WERI-Rb-1 (cell line): ENCODE results near the gene TBL1XR1.

Source experiments
- DNase-seq: peaks from one replicate; pipeline ENCODE4 v3.0.0-alpha.2; 2020
- H3K27ac ChIP-seq: fragments of 250-450 bp; sonication (Bioruptor Pico); 2 replicates; pipeline ENCODE4 v1.5.1; 2020; ENCODE audit warnings: mild to moderate bottlenecking, moderate library complexity
- H3K27me3 ChIP-seq: fragments of 250-450 bp; sonication (Bioruptor Pico); 2 replicates; pipeline ENCODE4 v1.5.1; 2021; ENCODE audit warnings: mild to moderate bottlenecking, low read depth, moderate library complexity; ENCODE audit not compliant: insufficient read depth, severe bottlenecking
- H3K36me3 ChIP-seq: fragments of 250-450 bp; sonication (Bioruptor Pico); 2 replicates; pipeline ENCODE4 v1.5.1; 2020; ENCODE audit warnings: mild to moderate bottlenecking, moderate library complexity
- H3K4me3 ChIP-seq: 2 replicates; pipeline ENCODE4 v1.5.1; 2011; ENCODE audit warnings: low read depth, mild to moderate bottlenecking, control low read depth, low read length
- H3K9me3 ChIP-seq: fragments of 250-450 bp; sonication (Bioruptor Pico); 2 replicates; pipeline ENCODE4 v1.5.1; 2021; ENCODE audit warnings: mild to moderate bottlenecking, moderate library complexity; ENCODE audit not compliant: severe bottlenecking
- TF ChIP-seq, protein P1 (sequence below): IDR thresholded peaks from 2 replicates; pipeline ENCODE4 v1.5.1; 2011; ENCODE audit warnings: low read depth, mild to moderate bottlenecking, control low read depth, inconsistent platforms, low read length

Gene TBL1XR1

DNA sequence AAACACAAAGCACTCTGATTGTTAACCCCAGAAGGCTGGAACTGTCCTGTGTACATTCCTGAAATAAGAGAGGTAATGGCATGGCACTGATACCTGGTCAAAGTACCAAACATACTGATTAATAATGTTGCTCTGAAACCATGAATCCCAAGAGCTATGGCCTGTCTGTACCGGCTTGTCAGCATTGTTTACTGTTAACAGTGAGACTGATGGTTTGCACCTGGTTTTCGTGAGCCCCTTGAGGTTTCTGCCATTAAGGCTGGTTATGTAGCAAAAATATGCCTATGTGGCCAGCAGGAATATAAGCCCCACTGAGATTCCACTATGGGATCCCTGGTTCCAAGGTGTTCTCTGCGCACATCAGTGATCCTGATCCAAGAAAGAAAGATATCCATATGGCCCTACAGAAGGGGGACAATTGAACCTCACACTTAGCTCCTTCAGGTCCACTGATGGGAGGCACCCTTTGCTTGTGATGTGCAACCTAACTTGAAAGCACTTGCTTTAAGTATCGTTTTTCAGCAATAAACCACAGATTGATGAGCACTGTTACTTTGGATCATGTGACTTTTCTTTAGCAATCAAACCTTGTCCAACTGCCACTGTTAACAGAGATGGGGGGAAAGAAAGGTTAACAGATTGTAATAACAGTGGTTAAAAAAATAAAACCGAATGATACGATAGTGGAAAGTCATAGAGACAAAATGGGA, 65.2 kb downstream of the TBL1XR1 start:
- H3K36me3 ChIP-seq = peaks cover 11% of the 10 kb centered on the region; the same call in 1 of the 2 replicates
- DNase-seq = no peak
- TF ChIP-seq, protein P1, sequence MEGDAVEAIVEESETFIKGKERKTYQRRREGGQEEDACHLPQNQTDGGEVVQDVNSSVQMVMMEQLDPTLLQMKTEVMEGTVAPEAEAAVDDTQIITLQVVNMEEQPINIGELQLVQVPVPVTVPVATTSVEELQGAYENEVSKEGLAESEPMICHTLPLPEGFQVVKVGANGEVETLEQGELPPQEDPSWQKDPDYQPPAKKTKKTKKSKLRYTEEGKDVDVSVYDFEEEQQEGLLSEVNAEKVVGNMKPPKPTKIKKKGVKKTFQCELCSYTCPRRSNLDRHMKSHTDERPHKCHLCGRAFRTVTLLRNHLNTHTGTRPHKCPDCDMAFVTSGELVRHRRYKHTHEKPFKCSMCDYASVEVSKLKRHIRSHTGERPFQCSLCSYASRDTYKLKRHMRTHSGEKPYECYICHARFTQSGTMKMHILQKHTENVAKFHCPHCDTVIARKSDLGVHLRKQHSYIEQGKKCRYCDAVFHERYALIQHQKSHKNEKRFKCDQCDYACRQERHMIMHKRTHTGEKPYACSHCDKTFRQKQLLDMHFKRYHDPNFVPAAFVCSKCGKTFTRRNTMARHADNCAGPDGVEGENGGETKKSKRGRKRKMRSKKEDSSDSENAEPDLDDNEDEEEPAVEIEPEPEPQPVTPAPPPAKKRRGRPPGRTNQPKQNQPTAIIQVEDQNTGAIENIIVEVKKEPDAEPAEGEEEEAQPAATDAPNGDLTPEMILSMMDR = no peak

DNA sequence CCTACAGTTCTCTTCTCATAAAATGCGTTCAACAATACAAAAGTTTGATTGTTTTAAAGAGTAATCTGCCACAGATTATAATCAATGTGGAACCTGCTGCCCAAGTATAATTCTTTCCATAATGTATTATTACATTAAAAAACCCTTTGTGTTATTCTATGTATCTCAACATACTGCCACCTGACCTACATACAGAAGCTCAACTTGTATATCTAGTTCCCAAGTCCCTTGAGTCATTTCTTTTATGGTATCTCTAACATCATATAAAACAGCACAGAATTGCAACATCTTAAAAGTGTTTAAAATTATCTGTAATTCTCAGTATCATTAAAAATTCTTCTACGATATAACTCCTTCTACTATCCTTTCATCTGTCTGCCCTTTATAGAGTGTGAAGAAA, 70.3 kb downstream of the TBL1XR1 start:
- Histone ChIP-seq H3K4me3 (no peak overlapping the region), H3K9me3 (no peaks in the 10 kb centered on the region), H3K27me3 (no peaks in the 10 kb centered on the region), H3K36me3 (peaks cover 2% of the 10 kb centered on the region; the same call in 1 of the 2 replicates), H3K27ac (no peak overlapping the region)
- TF ChIP-seq, protein P1 = no peak
- DNase-seq = no peak

More for the DNA sequence above, 65.2 kb downstream of the TBL1XR1 start:
- Histone ChIP-seq H3K27me3 (no peaks in the 10 kb centered on the region), H3K9me3 (no peaks in the 10 kb centered on the region), H3K27ac (no peak overlapping the region), H3K4me3 (no peak overlapping the region)

DNA sequence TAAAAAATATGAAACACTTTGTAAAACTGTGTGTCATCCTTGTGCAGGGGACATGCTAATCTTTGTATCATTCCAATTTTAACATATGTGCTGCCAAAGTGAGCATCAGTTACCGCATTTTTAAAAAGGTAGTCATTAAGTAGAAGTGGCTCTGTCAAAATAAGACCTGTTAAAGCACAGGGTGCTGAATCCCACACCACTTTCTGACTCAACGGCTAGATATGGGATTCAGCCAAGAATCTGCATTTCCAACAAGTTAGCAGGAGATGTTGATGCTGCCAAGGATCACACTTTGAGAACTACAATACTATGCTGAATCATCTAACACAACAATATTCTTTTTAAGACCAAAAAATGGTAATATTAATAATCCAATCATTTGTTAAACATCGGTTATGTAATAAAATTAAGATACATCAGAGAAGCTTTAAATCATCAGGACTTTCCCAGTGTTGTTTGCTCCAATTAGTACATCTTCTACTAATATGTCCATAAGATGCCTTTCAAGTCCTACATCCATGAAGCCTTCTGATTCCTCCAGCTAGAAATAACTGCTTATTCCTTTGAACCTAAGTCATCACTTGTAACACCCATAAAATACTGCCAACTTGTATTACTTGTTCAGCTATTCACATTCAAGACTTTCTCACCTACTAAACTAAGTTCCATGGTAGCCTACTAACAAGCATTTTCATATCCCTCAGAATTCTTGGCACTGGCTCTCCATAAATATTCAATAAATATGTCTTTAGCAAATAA, 71.1 kb downstream of the TBL1XR1 start:
- DNase-seq = no peak
- Histone ChIP-seq H3K4me3 (no peak overlapping the region), H3K9me3 (no peaks in the 10 kb centered on the region), H3K27ac (no peak overlapping the region), H3K27me3 (no peaks in the 10 kb centered on the region), H3K36me3 (no peaks in the 10 kb centered on the region; the same call in 1 of the 2 replicates)
- TF ChIP-seq, protein P1 = no peak

DNA sequence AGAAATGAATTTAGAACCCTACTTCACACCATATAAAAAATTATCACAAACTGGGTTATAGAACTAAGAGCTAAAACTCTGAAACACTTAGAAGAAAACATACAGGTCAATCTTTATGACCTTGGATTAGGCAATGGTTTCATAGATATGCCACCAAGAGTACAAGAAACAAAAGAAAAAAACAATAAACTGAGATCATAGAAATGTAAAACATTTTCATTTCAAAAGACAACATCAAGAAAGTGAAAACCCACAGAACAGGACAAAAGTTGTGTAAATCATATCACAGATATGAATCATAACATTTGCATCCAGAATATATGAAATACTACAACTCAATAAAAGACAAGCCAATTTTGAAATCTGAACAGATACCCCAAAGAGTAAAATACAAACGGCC, 72.4 kb downstream of the TBL1XR1 start:
- Histone ChIP-seq H3K36me3 (no peaks in the 10 kb centered on the region; the same call in 1 of the 2 replicates), H3K27ac (no peak overlapping the region), H3K27me3 (no peaks in the 10 kb centered on the region), H3K4me3 (no peak overlapping the region), H3K9me3 (no peaks in the 10 kb centered on the region)
- no peak for DNase-seq
- TF ChIP-seq, protein P1 = no peak

DNA sequence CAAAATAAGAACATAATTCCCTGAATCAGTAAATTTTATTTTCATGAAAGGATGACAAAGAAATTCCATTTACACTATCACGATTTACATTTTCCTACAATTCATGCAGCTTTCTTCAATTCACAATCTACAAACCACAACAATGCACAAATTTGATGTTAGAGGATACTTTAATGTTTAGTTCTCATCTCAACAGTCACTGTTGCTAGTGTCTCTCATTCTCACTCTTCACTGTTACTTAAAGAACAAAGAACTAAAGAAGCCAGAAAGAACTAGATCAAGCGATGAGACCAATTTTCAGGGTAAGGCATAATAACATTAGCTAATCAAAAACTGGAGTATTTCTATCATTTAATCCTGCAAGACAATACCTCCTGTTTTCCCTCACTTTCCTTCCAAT, 73.5 kb downstream of the TBL1XR1 start:
- TF ChIP-seq, protein P1 = no peak
- Histone ChIP-seq H3K27me3 (no peaks in the 10 kb centered on the region), H3K9me3 (no peaks in the 10 kb centered on the region), H3K27ac (no peak overlapping the region), H3K4me3 (no peak overlapping the region), H3K36me3 (no peaks in the 10 kb centered on the region; the same call in 1 of the 2 replicates)
- DNase-seq = no peak
